Measurements from ENCODE around the gene TRDMT1.

Gene TRDMT1, protein sequence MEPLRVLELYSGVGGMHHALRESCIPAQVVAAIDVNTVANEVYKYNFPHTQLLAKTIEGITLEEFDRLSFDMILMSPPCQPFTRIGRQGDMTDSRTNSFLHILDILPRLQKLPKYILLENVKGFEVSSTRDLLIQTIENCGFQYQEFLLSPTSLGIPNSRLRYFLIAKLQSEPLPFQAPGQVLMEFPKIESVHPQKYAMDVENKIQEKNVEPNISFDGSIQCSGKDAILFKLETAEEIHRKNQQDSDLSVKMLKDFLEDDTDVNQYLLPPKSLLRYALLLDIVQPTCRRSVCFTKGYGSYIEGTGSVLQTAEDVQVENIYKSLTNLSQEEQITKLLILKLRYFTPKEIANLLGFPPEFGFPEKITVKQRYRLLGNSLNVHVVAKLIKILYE

DNA sequence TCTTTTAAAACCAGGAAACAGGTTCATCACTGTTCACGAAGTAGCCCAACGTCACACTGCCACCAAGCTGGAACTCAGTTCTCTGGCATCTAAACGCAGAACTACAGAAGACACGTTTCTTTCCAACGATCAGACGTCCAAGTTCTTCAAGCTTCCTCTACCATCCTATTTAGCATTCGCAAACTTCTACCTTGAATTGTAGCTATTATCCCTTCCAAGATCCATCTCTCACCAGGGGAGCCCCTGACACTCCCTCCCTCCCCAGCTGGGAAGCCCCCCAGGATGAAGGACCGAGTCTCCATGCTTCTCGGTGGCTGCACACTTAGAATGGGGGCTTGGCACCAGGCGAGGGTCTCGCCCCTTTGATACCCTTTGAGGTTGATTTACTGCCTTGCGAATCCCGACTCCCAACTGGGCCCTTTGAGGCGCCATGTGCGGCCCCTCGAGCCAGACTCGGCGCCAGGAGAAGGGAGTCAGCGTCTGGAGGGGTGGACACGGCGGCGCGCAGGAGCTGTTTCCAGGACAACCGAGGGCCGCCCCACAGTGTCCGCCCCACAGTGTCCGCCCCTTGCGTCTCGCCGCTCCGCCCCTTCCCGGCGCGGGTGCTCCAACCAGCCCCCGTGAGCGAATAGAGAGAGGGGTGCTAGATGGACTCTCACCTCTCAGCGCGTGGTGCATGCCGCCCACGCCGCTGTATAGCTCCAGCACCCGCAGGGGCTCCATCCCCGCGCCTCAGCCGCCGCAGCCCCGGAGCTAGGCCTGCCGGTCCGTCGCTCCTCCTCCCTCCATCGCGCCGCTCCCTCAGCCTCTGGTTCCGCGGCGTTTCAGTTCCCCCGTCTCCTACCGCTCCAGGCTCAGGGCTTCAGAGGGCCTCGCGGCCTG is at the start of gene TRDMT1:
Gene TRDMT1, minus strand, starts transcription at position 761 of the 882 bp plus-strand sequence. Its CDS starts 38 bp downstream, at position 723.
- peak; percentile 86 to 90 for DNase-seq

DNA sequence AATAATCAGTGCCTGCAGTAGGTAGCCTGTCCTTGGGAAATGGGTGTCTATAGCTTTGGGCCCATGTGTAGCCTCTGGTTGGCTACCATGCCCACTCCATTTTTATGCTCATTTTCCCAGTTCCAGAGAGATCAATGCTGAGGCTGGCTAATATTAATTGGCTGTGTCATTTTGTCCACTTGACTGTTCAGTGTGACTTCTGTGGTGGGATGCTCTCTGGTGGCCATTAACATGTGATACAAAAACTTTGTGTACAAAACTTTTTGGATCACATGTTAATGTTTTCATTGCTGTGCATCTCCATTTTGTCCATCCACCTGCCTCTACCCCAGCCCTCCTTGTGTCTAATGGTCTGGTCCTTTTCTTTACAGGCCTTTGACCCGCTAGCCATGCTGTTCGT is 49.3 kb upstream of the TRDMT1 start:
- no peak for DNase-seq

DNA sequence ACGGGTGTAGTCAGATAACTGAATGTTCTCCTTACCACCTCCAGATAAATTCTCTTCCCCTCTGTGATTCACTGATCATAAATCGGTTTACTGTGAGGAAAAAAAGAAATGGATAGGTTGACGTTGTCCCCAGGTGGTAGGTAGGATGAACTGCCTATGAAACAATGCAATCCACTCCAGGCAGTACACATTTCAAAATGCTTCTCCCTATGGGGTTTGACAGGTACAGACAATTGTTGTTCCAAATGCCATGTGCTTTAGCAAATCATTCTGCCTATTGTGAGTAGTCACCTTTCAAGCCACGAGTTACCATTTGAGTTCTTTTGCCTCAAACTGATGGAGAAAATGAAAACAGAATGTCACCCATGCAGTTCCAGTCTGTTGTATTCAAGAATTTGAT is 48.3 kb upstream of the TRDMT1 start:
- DNase-seq, result no peak

DNA sequence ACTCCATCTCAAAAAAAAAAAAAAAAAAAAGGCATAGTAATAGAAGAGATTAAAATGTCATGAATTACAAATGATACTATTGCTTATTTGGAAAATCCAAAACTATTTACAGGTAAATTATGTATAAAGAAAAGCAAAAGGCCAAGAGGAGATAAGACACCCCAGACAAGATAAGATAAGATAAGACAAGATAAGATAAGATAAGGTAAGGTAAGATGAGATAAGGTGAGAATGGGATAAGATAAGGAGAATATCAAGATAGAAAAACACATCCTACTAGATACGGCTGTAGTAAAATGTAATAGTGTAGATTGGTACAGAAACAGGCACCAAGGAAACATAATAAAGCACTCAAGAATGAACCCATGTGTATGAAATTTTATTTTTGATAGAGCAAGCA is 47.5 kb upstream of the TRDMT1 start:
- no peak for DNase-seq

DNA sequence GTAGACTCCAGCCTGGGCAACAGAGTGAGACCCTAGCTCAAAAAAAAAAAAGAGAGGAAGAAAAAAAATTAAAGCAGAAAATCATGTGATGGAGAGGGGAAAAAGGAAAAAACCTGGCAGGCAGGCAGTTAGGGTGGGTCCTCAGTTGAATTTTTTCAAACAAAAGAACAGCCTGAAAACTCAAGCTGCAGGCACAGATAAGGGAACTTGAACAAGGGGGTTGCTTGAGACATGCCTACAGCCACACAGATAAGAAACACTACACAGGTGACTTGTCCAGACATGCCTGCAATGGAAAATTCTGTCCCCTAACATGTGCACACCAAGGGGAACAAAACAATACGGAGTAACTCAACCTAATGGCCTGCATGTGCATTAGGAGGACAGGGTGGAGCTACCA is 45.7 kb upstream of the TRDMT1 start:
- no peak for DNase-seq

DNA sequence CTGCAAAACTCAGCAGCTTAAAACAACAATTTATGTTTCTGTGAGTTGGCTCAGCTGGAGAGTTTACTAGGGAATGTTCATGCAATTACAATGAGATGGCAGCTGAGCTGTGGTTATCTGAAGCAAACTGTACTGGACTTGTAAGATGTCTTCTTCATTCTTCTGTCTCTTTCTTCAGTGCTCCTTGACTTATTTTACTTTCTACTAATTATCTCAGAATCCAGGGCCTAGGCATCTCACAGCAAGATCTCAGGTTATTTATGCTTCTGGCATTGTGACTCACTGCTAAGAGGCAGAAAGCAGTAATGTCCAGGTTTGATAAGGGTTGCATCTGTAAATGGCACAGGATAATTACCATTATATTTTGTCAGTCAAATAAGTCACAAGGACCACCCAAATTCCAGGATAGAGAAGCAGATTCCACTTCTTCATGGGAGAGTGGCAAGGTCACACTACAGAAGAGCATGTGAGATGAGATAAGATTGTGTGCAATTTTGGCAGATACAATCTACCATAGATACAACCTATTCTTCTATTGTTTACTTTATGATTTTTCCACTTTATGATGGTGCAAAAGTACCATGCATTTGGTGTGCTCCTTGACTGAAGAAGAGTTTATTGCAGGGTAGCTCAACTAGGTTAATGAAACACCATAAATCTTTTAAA is 43.4 kb upstream of the TRDMT1 start:
- no peak for DNase-seq

DNA sequence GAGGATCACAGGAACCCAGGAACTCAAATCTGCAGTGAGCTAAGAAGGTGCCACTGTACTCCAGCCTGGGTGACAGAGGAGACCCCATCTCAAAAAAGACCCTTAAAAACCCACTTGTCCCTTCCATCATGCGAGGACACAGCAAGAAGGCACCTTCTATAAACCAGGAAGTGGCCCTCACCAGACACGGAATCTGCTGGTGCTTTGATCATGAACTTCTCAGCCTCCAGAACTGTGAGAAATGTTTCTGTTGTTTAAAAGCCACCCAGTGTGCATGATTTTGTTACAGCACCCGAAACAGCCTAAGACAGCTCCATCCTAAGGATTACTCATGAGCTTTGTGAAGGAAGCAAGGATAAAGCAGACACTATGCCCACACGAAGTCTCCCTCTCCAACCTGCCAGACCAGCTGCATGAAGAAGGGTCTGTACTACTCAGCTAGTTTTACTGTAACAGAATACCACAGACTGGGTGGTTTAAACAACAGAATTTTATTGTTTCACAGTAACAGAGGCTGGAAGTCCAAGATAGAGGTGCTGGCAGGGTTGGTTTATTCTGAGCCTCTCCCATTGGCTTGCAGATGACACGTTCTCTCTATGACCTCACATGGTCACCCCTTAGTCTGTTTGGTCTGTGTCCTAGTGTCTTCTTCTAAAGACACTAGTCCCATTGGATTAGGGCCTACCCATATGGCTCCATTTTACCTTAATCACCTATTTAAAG is 40.3 kb upstream of the TRDMT1 start:
- no peak for DNase-seq

DNA sequence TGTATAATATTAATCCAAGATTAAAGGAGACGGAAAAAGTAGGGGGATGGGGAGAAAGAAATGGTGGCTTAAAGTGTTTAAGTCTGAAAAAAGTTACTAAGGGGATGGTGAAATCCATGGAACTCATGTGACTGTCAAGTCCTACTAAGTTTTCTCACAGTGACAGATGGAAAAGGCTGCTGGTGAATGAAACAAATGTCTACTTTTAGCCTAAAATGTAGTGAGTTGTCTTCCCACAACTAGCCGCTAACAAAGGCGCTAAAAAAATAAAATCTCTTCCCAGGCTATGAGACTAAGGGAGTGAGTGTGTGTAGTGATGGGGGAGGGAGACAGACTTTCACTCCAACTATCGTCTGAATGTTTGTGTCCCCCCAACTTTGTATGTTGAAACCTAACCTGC is 39.1 kb upstream of the TRDMT1 start:
- DNase-seq, result no peak

DNA sequence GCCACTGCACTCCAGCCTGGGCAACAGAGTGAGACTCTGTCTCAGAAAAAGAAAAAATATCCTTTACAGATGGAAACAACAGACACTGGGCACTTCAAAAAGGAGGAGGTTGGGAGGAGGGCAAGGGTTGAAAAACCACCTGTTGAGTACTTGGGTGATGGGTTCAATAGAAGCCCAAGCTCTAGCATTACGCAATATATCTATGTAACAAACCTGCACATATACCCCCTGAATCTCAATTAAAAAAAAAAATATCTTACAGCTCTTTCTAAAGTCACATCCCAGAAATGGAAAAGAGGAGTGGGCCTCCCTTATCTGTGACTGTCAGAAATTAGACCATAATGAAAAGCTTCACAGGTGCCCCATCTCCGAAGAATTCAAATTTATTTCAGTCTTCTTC is 38.6 kb upstream of the TRDMT1 start:
- DNase-seq, result no peak

DNA sequence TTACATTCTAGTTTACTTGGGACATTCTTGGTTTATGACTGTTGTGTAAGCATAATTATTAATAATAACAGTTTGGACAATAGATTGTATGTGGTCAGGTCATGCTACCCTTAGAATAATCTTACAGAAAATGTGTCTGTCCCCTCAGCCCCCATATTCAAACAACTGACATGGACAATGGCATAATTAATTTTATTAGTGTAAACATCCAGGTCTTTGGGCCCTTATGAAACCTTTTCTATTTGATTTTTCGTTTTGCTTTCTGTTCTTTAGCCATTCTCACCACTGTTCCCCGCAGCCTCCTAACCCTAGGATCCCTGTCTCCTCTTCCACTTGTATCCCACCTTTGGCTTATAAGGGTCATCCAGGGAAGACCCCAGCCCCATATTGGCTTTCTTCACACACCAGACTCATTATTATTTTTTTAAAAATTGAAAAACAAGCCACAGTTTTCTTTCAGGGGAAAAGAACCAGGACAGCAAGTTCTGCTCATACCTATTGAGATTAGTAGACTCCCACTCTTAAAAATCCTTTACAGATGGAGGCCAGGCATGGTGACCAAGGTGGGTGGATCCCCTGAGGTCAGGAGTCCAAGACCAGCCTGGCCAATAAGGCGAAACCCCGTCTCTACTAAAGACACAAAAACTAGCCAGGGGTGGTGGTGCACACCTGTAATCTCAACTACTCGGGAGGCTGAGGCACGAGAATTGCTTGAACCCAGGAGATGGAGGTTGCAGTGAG is 38.0 kb upstream of the TRDMT1 start:
- DNase-seq, result no peak

DNA sequence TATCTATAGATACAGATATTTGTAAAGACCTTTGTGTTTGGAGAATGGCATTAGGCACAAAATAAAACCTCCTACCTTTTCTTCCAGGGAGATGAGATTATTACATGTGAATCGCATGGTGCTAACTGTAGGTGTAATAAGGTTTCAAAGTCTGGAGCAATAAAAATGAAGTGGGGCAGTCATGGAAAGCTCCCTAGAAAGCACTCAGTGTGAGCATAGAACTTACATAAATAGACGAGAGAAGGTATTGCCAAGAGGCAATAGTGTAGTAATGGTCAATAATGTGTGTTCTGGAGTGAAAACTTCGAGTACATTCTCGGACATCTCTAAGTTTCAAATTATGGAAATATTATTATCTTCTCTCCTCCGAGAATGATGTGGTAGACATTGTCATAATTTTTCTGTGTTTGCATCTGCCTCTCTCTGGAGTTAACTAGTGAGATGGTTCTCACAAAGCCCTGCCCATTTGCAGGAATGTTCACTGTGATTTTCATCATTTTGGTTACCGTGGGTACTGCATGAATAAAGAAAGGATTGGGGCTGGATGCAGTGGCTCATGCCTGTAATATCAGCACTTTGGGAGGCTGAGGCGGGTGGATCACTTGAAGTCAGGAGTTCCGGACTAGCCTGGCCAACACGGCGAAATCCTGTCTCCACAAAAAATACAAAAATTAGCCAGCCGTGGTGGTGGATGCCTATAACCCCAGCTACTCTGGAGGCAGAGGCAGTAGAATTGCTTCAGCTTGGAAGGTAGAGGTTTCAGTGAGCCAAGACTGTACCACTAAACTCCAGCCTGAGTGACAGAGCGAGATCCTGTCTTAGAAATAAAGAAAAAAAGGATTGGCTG is 37.2 kb upstream of the TRDMT1 start:
- no peak for DNase-seq

DNA sequence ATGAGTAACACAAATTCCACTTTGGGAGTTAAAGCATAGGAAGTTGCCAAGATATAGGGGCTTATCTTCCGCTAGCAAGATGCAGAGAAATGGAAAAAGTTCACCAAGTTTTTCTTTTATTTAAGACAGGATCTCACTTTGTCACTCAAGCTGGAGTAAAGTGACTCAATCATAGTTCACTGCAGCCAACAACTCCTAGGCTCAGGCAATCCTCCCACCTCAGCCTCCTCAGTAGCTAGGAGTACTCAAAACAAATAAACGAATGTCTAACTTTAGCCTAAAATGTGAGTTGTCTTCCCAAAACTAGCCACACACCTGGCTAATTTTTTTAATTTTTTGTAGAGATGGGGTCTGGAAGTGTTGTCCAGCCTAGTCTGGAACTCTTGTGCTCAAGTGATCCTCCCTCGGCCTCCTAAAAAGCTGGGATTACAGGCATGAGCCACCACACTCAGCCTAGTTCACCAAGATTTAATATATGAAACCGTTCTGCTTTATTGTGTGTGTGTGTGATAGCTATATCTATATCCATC is 36.5 kb upstream of the TRDMT1 start:
- DNase-seq, result no peak

DNA sequence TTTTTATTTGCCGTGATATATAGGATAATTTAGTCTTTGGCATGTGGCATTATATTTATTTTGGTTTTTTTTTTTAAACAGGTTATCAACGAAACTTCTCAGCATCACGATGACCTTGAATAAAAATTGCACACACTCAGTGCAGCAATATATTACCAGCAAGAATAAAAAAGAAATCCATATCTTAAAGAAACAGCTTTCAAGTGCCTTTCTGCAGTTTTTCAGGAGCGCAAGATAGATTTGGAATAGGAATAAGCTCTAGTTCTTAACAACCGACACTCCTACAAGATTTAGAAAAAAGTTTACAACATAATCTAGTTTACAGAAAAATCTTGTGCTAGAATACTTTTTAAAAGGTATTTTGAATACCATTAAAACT is 35.7 kb upstream of the TRDMT1 start:
- DNase-seq, result no peak

DNA sequence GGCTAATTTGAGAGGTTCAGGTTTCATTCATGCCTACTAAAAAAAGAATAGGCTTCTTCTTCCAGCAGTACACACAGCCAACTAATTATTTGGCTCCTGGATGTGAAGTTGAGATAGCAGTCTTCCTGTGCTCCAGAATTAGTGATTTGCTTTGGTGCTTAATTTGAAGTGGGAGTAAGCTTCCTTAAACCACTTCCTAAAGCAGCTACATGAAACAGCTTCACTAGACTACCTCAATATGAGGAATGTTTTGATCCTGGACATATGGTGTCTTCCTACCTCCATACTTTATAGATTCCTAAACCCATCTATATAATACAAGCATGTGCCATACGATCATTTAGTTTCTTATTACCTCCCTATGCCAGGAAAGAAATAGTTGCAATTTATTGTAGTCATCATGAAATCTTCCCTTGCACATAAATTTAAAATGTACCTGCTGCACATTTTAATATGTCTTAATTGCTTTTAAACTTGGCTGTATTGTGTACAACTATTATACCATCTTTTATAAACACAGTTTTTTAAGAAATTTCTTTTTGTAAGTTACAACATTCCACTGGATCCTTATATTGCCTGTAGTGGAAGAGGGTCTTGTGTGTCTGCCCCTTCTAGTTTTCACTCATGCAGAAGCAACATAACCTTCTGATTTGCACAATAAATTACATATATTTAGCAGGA is 35.1 kb upstream of the TRDMT1 start:
- no peak for DNase-seq

DNA sequence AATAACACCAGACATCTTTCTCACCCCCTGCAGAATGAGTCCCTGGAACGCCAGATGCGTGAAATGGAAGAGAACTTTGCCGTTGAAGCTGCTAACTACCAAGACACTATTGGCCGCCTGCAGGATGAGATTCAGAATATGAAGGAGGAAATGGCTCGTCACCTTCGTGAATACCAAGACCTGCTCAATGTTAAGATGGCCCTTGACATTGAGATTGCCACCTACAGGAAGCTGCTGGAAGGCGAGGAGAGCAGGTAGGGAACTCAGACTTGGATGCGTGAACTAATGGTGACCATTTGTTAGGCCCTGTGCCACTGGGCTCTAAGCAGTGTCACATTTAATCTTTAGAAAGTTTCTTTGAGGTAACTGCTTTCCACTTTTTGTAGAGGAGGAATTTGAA is 33.7 kb upstream of the TRDMT1 start:
- no peak for DNase-seq

DNA sequence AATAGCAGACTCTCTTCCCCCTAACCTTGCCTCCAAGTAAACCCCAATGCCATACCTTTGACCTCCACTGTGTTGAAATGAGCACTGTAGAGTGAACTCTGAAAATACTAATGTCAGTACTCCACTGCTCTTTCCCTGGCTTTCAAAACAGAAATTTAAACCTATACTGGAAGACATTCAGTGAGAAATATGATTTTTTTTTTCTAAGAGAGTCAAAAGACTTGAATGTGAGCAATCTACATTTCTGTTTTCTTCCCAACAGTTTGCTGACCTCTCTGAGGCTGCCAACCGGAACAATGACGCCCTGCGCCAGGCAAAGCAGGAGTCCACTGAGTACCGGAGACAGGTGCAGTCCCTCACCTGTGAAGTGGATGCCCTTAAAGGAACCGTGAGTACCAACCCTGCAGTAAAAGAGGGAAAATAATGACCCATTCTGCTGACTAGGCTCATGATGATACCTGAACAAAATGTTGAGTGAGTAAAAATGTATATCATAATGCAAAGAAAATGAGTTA is 33.0 kb upstream of the TRDMT1 start:
- DNase-seq, result no peak

DNA sequence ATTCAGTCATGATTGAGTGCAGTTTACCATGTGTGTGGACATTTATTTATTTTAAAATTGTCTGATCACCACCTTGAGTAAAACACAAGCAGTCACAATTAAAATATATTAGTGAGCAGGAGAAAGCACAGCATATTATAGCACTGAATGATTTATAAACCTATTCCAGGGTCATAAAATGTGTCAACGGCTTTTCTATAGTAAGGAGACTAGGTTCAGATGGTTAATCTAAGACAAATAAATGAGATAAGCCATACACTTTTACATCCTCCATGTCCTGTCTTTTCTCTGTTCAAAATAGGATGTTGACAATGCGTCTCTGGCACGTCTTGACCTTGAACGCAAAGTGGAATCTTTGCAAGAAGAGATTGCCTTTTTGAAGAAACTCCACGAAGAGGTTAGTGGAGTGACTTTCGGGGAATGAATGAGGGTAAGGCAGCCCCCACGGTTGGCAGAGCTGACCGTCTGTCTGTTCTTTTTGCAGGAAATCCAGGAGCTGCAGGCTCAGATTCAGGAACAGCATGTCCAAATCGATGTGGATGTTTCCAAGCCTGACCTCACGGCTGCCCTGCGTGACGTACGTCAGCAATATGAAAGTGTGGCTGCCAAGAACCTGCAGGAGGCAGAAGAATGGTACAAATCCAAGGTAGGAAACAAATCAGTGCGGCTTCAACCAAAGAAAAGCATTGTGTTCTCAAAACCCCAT is 32.0 kb upstream of the TRDMT1 start:
- no peak for DNase-seq

DNA sequence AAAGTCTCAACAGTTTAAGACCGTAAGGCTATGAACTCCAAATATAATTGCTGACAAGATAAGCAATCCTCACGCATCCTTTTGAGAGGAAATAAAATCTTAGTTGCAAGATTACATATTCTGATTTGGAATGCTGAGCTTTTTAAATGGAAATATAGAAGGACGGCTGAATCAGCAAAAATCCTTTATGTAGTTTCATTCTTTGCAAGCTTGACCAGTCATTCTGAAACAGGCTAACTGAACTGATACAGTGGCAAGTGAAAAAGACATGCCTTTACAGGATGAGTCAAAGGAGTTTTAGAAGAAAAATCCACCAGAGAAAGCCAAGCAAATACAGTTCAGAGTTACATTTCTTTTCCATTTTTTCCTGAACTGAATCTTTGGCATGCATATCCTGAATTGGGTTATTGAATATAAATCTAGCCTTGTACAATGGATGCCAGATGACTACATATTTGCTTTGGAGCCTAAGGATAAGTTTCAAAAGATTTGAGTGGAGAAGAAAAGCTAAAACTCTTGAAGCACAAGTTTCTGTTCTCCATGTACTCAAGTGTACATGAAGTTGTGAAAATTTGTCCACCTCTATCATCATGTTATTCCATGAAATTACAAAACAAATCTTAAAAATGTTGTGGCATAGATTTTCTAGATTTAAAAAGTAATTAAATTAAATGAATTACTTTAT is 30.9 kb upstream of the TRDMT1 start:
- no peak for DNase-seq

DNA sequence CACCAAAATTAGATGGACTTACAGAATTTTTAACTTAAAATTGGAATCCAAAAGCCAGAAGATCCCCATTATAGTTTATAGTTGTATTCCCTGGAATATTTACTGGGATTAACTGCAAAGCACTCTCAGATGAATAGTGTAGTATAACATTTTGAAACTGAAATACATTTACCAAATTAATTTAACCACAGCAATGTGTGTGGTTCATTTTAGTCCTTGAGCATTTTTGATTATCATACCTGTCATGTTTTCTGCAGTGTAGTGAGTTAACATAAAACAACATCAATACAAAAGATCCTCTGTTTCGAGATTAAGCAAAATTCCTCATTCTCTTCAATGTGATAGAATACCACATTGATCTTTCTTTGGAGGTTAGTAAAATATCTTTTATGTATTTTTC is 30.3 kb upstream of the TRDMT1 start:
- no peak for DNase-seq
